Head of caudate nucleus (tissue), 42 donors: ENCODE results near the gene ZNF750.

ENCODE experiments used
- DNase-seq, 42 donors: peaks; one replicate each; pipeline versions ENCODE4 v3.0.0 to v3.0.0-alpha.2; 2020 to 2021; ENCODE audit warnings: mixed read lengths in 7 of 42
- intact Hi-C: fragments of 100-400 bp; cut with DNase I; formaldehyde crosslinking; loops from one replicate; pipeline ENCODE4 v1.15.0; 2022

ZNF750 gene

GRCh38 chr17:82804442-82805191 lies 35.2 kb downstream of the ZNF750 start:
- intact Hi-C loops: no loop called here
- DNase-seq: peak in 31 of 42 donors; percentile 13 to 82 (median 43)

- intact Hi-C loops: no loop called here
- DNase-seq: no peak
Measured at GRCh38 chr17:82803606-82804005, 36.2 kb downstream of the ZNF750 start.

GRCh38 chr17:82803185-82803584 lies 36.6 kb downstream of the ZNF750 start:
- DNase-seq: no peak
- intact Hi-C loops: no loop called here

GRCh38 chr17:82802075-82802780 lies 37.6 kb downstream of the ZNF750 start:
- no peak for DNase-seq
- intact Hi-C loops: no loop called here

- intact Hi-C loops: no loop called here
Measured at GRCh38 chr17:82801377-82801970, 38.3 kb downstream of the ZNF750 start.

GRCh38 chr17:82800885-82801284 lies 38.9 kb downstream of the ZNF750 start:
- intact Hi-C loops: no loop called here
- DNase-seq: no peak

More at GRCh38 chr17:82801377-82801970, 38.3 kb downstream of the ZNF750 start:
- no peak for DNase-seq

- intact Hi-C loops: no loop called here
- DNase-seq: peak in 30 of 42 donors; percentile 12 to 77 (median 44)
Measured at GRCh38 chr17:82799591-82799990, 40.2 kb downstream of the ZNF750 start.

GRCh38 chr17:82798752-82799151 lies 41.1 kb downstream of the ZNF750 start:
- no peak for DNase-seq
- intact Hi-C loops: no loop called here

GRCh38 chr17:82797061-82797460 lies 42.8 kb downstream of the ZNF750 start:
- DNase-seq: no peak
- intact Hi-C loops: no loop called here

GRCh38 chr17:82795615-82796014 lies 44.2 kb downstream of the ZNF750 start:
- DNase-seq: no peak
- intact Hi-C loops: no loop called here

- DNase-seq: no peak
- intact Hi-C loops: no loop called here
Measured at GRCh38 chr17:82794781-82795482, 44.9 kb downstream of the ZNF750 start.

GRCh38 chr17:82793974-82794630 lies 45.7 kb downstream of the ZNF750 start:
- DNase-seq: peak in 2 of 42 donors; percentile 14 to 20
- intact Hi-C loops: no loop called here

- DNase-seq: peak in 8 of 42 donors; percentile 15 to 46 (median 35)
- intact Hi-C loops: no loop called here
Measured at GRCh38 chr17:82791532-82791931, 48.3 kb downstream of the ZNF750 start.

- intact Hi-C loops: no loop called here
- DNase-seq: no peak
Measured at GRCh38 chr17:82790391-82790790, 49.4 kb downstream of the ZNF750 start.

GRCh38 chr17:82789806-82790205 lies 50.0 kb downstream of the ZNF750 start:
- intact Hi-C loops: loop anchor here (10.0 kb wide), 1 partner anchor 125 kb away; no protein-coding TSS in a partner anchor
- DNase-seq: no peak

GRCh38 chr17:82789051-82789592 lies 50.7 kb downstream of the ZNF750 start:
- intact Hi-C loops: loop anchor here (10.0 kb wide), 1 partner anchor 126 kb away; no protein-coding TSS in a partner anchor
- no peak for DNase-seq

- no peak for DNase-seq
- intact Hi-C loops: loop anchor here (10.0 kb wide), 1 partner anchor 126 kb away; no protein-coding TSS in a partner anchor
Measured at GRCh38 chr17:82788206-82789001, 51.4 kb downstream of the ZNF750 start.
